ENCODE measurements around the gene GARNL3.

- TF ChIP-seq CTCF (IDR thresholded peaks at IDR 0.05; ENCODE audit: low read length) (no peak), EZH2 (IDR thresholded peaks at IDR 0.05; ENCODE audit: borderline replicate concordance, low read length) (no peak)
Observed at GRCh38 chr9:127233550-127233949, 31.0 kb upstream of the GARNL3 start.

Measured in OCI-LY1 (cell line).